IMR-90 (cell line): ENCODE measurements around the gene EFNB2. TPM values are rescaled to one million over a fixed set of nuclear protein-coding genes. Genes with fewer than 3 reads are reported as not detected.

ENCODE experiments used
- ATAC-seq: fragments of 200-7000 bp; cut with Tn5 transposase; 2 replicates; pipeline ENCODE4 v1.9.1; 2020; ENCODE audit warnings: low read depth, mild to moderate bottlenecking, moderate library complexity
- BruUV-seq: library from RNA; stranded (reverse); fragments of 400-500 nt; replicated peaks from 2 replicates; lab custom pipeline; 2021; lab: Mats Ljungman, UMichigan
- CTCF ChIA-PET: fragments of 300-600 bp; formaldehyde crosslinking; extraction: SDS; loops from one replicate; lab custom pipeline; 2021; ENCODE audit warnings: antibody characterized with exemption; lab: Yijun Ruan, JAX
- POLR2A ChIA-PET: fragments of 300-600 bp; sonication (Branson Sonifier 250); formaldehyde crosslinking; loops from one replicate; lab custom pipeline; 2022; ENCODE audit warnings: antibody characterized with exemption; ENCODE audit not compliant: unreplicated experiment; lab: Charles Lee
- DNase-seq: peaks from one replicate; pipeline ENCODE4 v3.0.0; 2013
- H2AFZ ChIP-seq: replicated peaks from 2 replicates; pipeline ENCODE3; 2013; ENCODE audit warnings: low read length, mild to moderate bottlenecking; ENCODE audit not compliant: poor library complexity
- H2AK5ac ChIP-seq: 2 replicates; pipeline ENCODE4 v1.6.1; 2013; ENCODE audit warnings: low read depth, low read length, inconsistent platforms
- H2AK9ac ChIP-seq: replicated peaks from 2 replicates; pipeline ENCODE3; 2013; ENCODE audit warnings: mild to moderate bottlenecking, low read depth, low read length, moderate library complexity; ENCODE audit not compliant: poor library complexity
- H2BK120ac ChIP-seq: 2 replicates; pipeline ENCODE4 v1.6.1; 2013; ENCODE audit warnings: low read depth, low read length, inconsistent platforms
- H2BK15ac ChIP-seq: 3 replicates; pipeline ENCODE4 v1.6.1; 2013; ENCODE audit warnings: low read depth, low read length, inconsistent platforms
- H2BK20ac ChIP-seq: 2 replicates; pipeline ENCODE4 v1.6.1; 2013; ENCODE audit warnings: low read depth, mild to moderate bottlenecking, inconsistent platforms, low read length, moderate library complexity
- H2BK5ac ChIP-seq: 2 replicates; pipeline ENCODE4 v1.6.1; 2013; ENCODE audit warnings: mild to moderate bottlenecking, low read depth, low read length, inconsistent platforms; ENCODE audit not compliant: poor library complexity, severe bottlenecking
- H3K14ac ChIP-seq: replicated peaks from 2 replicates; pipeline ENCODE4 v1.6.1; 2013; ENCODE audit warnings: low read depth, low read length, inconsistent platforms
- H3K18ac ChIP-seq: 2 replicates; pipeline ENCODE4 v1.6.1; 2013; ENCODE audit warnings: low read depth, low read length, control low read depth
- H3K23ac ChIP-seq: 2 replicates; pipeline ENCODE4 v1.6.1; 2013; ENCODE audit warnings: low read depth, low read length, inconsistent platforms
- H3K27ac ChIP-seq: 2 replicates; pipeline ENCODE4 v1.5.1; 2013; ENCODE audit warnings: mild to moderate bottlenecking, control low read depth, low read length; ENCODE audit not compliant: insufficient read depth
- H3K27me3 ChIP-seq: 2 replicates; pipeline ENCODE4 v1.6.1; 2013; ENCODE audit warnings: low read length; ENCODE audit not compliant: control insufficient read depth, insufficient read depth
- H3K36me3 ChIP-seq: 2 replicates; pipeline ENCODE4 v1.6.1; 2013; ENCODE audit warnings: low read length, mixed read lengths; ENCODE audit not compliant: control insufficient read depth, insufficient read depth
- H3K4ac ChIP-seq: 2 replicates; pipeline ENCODE4 v1.6.1; 2013; ENCODE audit warnings: low read depth, low read length, inconsistent platforms
- H3K4me1 ChIP-seq: 2 replicates; pipeline ENCODE4 v1.6.1; 2013; ENCODE audit warnings: low read length, mixed read lengths; ENCODE audit not compliant: control insufficient read depth, insufficient read depth
- H3K4me2 ChIP-seq: 2 replicates; pipeline ENCODE4 v1.6.1; 2013; ENCODE audit warnings: low read depth, mild to moderate bottlenecking, control low read depth, low read length, moderate library complexity
- H3K4me3 ChIP-seq: 2 replicates; pipeline ENCODE4 v1.5.1; 2013; ENCODE audit warnings: low read depth, mild to moderate bottlenecking, control low read depth, low read length, moderate library complexity; ENCODE audit not compliant: insufficient read depth
- H3K56ac ChIP-seq: 2 replicates; pipeline ENCODE4 v1.6.1; 2013; ENCODE audit warnings: low read length, inconsistent platforms; ENCODE audit not compliant: insufficient read depth; ENCODE audit errors: extremely low read depth
- H3K79me1 ChIP-seq, 2 experiments: 2 replicates each; pipeline ENCODE4 v1.6.1; 2013; ENCODE audit warnings: low read length in 2 of 2, inconsistent platforms in 1 of 2, low read depth in 1 of 2
- H3K9ac ChIP-seq: 2 replicates; pipeline ENCODE4 v1.6.1; 2013; ENCODE audit warnings: low read depth, low read length, control low read depth
- H3K9me1 ChIP-seq: 2 replicates; pipeline ENCODE4 v1.6.1; 2013; ENCODE audit warnings: low read length, inconsistent platforms; ENCODE audit not compliant: insufficient read depth
- H3K9me3 ChIP-seq: 2 replicates; pipeline ENCODE4 v1.6.1; 2013; ENCODE audit warnings: low read length; ENCODE audit not compliant: control insufficient read depth, insufficient read depth
- H4K20me1 ChIP-seq: 2 replicates; pipeline ENCODE4 v1.6.1; 2013; ENCODE audit warnings: low read length, inconsistent platforms; ENCODE audit not compliant: insufficient read depth
- H4K5ac ChIP-seq: 2 replicates; pipeline ENCODE4 v1.6.1; 2013; ENCODE audit warnings: mild to moderate bottlenecking, low read depth, low read length, control low read depth
- H4K8ac ChIP-seq, 2 experiments: 2 replicates each; pipeline ENCODE4 v1.6.1; 2013; ENCODE audit warnings: low read depth in 2 of 2, low read length in 2 of 2, control low read depth in 1 of 2, inconsistent platforms in 1 of 2
- H4K91ac ChIP-seq: 2 replicates; pipeline ENCODE4 v1.6.1; 2013; ENCODE audit warnings: low read depth, low read length, inconsistent platforms; ENCODE audit not compliant: insufficient read depth
- CHD1 ChIP-seq: IDR thresholded peaks from 2 replicates; pipeline ENCODE4 v1.6.1; 2012; ENCODE audit warnings: low read depth, low read length, improper control_type of control experiment
- RAD21 ChIP-seq: IDR thresholded peaks from 2 replicates; pipeline ENCODE4 v1.6.1; 2012; ENCODE audit warnings: low read length, improper control_type of control experiment
- WGBS, 2 experiments: methylation state at CpG; one replicate each; pipeline versions ENCODE4 v1.1.5 to v1.1.7; 2013; ENCODE audit warnings: missing lambda C conversion rate in 2 of 2; ENCODE audit not compliant: insufficient read length in 1 of 2; ENCODE audit errors: extremely low coverage in 2 of 2; 5-methylcytosine and 5-hydroxymethylcytosine counted together
- dilution Hi-C: fragments of 300-500 bp; cut with HindIII; formaldehyde crosslinking; loops from one replicate; pipeline ENCODE4 v1.14.3; 2018; ENCODE audit warnings: low sequenced_read_pairs; ENCODE audit not compliant: unreplicated experiment
- in situ Hi-C: fragments of 300-500 bp; cut with MboI; formaldehyde crosslinking; loops from 3 replicates; pipeline ENCODE4 v1.14.3; 2019; ENCODE audit warnings: low sequenced_read_pairs, inconsistent platforms, mixed read lengths
- intact Hi-C: fragments of 100-400 bp; cut with micrococcal nuclease; formaldehyde crosslinking; loops from 2 replicates; pipeline ENCODE4 v1.10.0; 2022
- polyA plus RNA-seq, 3 experiments: library from polyadenylated mRNA; depleted of rRNA; stranded (reverse); fragments of >200 nt; gene quantifications; 2 replicates each; pipeline ENCODE4 v1.2.3, GENCODE V29; 2012; ENCODE audit warnings: low replicate concordance in 1 of 3
- total RNA-seq: library from RNA; depleted of rRNA; stranded (reverse); fragments of >200 nt; gene quantifications from 2 replicates; pipeline ENCODE4 v1.2.3, GENCODE V29; 2012

The EFNB2 gene
- total and polyA plus RNA-seq, 2 of the 4 experiments (the other 2 are of a cell fraction) = 5.4 to 6.0 TPM

DNA sequence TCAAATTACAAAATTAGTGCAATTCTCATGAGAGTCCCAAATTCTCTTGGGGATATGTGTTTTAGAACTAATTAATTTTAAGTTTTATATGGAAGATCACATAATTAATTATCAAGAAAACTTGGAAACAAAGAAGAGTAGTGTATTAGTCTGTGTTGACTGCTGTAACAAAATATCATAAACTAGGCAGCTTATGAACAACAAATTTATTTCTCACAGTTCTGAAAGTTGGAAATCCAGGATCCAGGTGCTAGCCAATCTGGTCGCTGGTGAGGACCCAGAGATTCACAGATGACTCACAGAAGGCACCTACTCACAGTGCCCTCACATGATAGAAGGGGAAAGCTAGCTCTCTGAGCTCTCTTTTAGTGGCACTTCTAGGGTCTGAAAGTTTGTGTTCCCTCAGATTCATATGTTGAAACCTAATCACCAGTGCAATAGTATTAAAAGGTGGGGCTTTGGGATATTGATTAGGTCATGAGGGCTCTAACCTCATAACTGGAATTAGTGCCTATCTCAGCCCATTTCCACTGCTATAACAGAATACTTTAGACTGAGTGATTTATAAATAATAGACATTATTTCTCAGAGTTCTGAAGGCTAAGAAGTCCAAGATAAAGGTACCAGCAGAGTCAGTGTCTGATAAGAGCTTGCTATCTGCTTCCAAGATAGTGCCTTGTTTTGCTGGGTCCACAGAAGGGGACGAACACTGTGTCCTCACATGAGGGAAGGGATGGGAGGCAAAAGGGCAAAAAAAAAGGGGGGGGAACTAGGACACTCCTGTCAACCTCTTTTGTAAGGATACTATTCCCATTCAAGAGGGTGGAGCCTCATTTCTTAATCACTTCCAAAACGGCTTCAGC is 34.0 kb upstream of the EFNB2 start:
- Histone ChIP-seq H3K36me3 (no peaks in the 10 kb centered on the region), H2BK20ac (no peak overlapping the region), H3K18ac (no peak overlapping the region), H3K79me1 (peaks cover 5 to 15% of the 10 kb centered on the region in 2 experiments; a peak in 3 of 4 replicates), H3K4ac (no peak overlapping the region), H2BK120ac (no peak overlapping the region), H3K4me3 (no peak overlapping the region), H3K4me1 (peaks cover 8% of the 10 kb centered on the region), H4K91ac (no peak overlapping the region), H2AK5ac (no peak overlapping the region), H3K9me1 (peaks cover 8% of the 10 kb centered on the region), H2AFZ (no peak overlapping the region), H3K27me3 (no peaks in the 10 kb centered on the region), H3K27ac (no peak overlapping the region), H3K4me2 (no peak overlapping the region), H3K9ac (no peak overlapping the region), H3K23ac (no peak overlapping the region), H2BK5ac (no peak overlapping the region), H4K8ac (no peak overlapping the region; a peak in 2 of 4 replicates), H4K20me1 (peaks cover 34% of the 10 kb centered on the region), H3K14ac (no peak overlapping the region), H2AK9ac (no peak overlapping the region), H4K5ac (no peak overlapping the region), H3K9me3 (no peaks in the 10 kb centered on the region), H3K56ac (no peak overlapping the region), H2BK15ac (no peak overlapping the region)
- WGBS, 2 experiments = no CpG with 5 or more reads among the region's 3 CpGs
- in situ Hi-C loops = no loop called here
- dilution Hi-C loops = no loop called here
- TF ChIP-seq RAD21 = no peak
- no peak for TF ChIP-seq CHD1
- no peak for DNase-seq
- intact Hi-C loops = loop anchor here (5.0 kb wide), 2 partner anchors 348 to 553 kb away; no protein-coding TSS in a partner anchor
- ChIA-PET POLR2A (no interaction called here), CTCF (interaction anchor here (0.7 kb wide), 1 partner anchor 8 kb away, joined by 3 read pairs; no protein-coding TSS in a partner anchor)
- ATAC-seq = no peak
- BruUV-seq = no TSS peak
